Stimulated activated CD8-positive, alpha-beta memory T cell treated with anti-CD3 and anti-CD28 coated beads, Interleukin-15, amount 100 ng/mL, for 4 hours (primary cell): Measurements from ENCODE around the gene SBF2.

Experiments
- DNase-seq, 2 donors: peaks; one replicate each; pipeline ENCODE4 v3.0.0-alpha.2; 2020; ENCODE audit warnings: low read depth in 2 of 2

Gene SBF2

DNA sequence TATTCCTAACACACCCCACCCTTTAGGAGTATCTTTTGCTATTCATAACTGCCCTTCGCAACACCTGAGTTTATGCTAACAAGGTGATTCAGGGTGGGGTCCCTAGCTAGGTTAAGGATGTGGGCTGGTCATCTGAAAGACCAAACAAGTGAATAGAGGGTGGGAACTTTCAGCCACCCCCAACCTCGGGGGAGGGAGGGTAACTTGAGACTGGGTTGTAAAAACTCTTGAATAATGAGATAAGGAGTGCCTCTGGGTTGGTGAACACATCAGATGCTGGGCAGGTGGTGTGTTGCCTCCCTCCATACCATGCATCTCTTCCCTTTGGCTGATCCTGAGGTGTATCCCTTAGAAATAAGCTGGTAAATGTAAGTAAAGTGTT lies 518.6 kb downstream of the SBF2 start:
- no peak for DNase-seq

DNA sequence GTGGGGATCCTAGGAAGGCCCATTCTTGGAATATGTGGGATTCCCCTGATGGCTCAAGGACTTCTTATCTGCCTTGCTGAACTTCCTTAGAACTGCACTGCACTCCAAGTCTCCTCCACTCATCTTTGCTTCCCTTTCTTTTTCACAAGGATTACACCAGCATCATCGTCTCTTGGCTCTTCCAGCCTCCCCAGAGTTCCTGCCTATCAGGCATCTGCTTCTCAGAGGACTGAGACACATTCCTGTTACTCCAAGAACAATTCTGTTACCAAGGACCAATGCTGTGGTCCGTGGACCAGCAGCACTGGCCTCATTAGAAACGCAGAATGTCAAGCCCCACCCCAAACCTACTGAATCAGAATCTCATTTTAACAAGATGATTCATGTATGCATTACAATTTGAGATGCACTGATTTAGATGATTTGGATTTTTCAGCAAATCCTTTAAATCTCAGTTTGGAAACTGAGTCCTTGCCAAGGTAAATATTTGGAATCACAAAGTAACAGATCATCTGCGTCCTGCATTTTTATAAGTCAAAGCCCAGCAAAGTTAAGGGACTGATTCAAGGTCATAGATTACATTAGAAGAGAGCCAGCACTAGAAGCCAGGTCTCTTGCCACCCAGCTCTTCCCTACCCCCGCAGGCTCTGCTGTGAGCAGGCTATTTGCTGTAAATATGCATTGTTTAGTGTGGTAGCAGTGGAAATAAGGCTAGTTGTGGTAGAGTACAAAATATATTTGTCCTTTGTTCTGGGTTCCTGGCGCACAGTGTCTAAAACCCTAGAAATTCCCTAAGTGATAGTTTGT lies 519.2 kb downstream of the SBF2 start:
- no peak for DNase-seq

DNA sequence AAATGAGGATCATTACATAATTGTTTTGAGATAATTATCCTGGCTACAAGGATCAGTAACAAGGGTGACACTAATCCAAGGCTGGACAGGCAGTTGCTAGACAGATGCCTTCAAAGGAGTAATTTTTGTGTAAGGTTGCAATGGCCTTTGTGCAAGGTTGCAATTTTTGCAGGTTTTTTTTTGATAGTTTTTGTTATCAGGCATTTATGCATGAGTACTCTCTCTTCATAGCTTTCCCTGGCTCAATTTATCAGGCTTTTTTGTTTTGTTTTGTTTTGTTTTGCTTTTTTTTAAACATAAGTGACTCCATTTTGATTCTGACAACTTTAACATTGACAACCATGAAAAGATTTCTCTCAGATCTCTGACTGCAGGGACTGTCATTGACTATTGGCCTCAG lies 519.9 kb downstream of the SBF2 start:
- no peak for DNase-seq

DNA sequence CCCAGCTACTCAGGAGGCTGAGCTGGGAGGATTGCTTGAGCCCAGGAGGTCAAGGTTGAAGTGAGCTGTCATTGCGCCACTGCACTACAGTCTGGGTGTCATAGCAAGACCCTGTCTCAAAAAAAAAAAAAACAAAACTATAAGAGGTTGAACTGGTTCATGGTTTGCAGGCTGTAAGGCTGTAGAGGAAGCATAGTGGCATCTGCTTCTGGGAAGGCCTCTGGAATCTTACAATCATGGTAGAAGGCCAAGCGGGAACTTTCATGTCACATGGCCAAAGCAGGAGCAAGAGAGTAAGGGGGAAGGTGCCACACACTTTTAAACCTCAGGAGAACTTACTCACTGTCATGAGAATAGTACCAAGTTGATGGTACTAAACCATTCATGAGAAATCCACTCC lies 520.5 kb downstream of the SBF2 start:
- no peak for DNase-seq

DNA sequence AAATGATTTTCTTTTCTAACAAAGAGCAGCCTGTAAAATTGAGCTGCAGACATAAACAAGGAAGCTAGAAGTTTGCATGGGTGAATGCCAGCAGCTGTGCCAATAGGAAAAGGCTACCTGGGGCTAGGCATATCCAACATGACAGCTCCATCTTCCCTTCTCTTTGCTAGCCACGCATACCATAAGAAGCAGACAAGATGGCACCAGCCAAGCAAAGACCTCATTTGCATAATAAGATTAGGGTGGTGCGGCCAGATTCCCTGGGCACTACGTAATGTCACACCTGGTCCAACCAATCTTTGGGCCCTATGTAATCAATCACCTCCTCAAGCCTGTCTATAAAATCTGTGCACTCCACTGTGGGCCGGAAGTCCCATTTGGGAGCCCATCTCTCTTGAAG lies 521.8 kb downstream of the SBF2 start:
- no peak for DNase-seq

DNA sequence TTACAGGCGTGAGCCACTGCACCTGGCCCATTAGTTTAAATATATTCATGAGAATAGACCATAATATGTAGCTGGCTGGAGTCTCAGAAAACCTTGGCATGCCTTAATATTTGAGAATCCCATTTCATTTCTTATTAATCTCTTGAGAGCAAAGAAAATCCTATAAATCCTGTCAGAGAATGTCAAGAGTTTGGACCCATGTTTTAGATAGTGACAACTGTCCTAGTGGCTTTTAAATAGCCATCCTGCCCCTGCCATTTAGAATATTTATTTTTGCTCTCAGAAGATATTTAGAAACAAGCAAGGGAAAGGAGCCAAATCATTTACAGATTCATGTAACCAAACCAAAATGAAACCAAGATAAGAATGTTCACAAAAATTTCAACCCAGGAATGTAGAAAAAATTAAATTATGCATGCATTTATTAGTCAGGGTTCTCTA lies 522.9 kb downstream of the SBF2 start:
- no peak for DNase-seq

DNA sequence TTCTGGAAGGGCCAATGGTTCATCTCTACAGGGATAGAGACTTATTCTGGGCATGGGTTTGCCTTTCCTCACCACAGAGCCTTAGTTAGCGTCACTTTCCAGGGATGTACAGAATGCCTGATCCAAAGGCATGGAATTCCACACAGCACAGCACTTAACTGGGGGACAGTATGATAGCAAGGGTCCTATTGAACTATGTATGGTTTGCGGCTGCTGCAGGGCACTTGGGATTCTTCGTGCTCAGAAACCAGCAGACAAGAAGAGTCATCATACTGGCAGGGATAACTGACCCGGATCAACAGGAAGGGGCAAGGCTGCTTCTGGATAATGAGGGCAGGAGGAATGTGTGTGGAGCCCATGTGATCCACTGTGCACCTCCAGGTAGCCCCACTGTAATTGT lies 524.4 kb downstream of the SBF2 start:
- no peak for DNase-seq

DNA sequence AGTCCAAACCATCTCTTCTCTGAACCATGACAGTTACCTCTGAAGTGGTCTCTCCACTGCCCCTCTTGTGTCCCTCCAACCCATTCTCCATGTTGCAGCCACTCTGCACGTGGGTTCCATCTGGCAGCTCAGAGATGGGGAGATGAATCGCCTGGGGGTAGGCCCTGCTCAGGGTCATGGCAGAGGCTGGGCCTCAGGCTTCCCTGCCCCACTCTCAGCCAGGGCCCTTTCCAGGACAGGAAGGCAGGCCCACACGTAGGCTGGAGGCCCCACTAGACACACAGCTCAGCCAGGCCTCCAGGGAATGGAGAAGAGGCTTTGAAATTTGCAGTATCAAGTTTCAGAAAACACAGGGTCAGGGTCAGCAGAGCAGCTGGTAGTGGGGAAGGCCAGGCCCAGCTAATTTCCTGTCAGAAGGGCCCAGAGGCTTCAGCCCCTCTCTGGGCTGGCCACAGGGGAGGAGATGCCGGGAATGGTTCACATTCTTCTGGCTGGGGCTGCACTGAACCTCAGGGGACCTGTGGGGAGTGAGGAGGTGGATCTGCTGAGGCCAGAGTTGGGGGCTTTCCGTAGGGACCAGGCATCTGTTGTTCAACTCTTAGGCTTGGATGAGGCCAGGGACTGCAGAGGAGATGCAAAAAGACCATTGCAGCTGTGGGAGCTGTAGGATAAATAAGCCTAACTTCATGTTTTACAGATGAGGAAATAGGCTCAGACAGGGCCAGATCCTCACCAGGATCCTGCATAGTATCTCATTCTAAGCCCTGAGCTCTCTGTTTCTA lies 528.5 kb downstream of the SBF2 start:
- DNase-seq: no peak

DNA sequence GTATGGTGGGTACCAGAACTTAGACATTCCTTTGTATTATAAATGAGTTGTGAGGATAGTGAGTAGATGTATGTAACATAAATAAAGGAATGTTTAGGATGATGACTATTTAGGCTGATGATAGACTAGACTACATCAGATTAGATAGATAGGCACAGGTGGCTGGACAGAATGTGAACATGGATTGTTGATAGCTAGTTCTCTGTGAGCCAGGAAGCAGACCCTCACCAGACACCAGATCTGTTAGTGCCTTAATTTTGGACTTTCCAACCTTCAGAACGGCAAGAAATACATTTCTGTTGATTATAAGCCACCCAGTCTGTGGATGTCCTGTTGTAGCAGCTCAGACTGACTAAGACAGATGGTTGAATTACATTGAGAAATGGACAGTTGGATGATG lies 530.7 kb downstream of the SBF2 start:
- no peak for DNase-seq

DNA sequence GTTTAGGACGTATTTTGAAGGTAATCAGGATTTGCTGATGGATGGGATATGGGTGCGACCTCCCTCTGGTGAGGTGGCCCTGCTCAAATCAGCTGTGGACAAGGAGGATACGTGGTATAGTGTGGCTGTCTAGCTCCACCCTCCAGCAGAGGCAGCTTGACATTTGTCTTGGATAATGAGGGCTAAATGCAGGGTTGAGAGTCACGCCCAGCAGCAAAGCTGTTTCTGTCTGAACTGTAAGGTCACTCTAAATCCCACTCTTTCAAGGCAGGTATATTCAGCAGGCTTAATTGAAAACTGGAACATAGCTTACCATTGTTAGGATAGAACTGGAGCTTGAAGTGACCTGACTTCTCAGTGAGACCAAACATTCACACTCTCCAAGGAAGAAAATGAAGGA lies 531.5 kb downstream of the SBF2 start:
- no peak for DNase-seq

DNA sequence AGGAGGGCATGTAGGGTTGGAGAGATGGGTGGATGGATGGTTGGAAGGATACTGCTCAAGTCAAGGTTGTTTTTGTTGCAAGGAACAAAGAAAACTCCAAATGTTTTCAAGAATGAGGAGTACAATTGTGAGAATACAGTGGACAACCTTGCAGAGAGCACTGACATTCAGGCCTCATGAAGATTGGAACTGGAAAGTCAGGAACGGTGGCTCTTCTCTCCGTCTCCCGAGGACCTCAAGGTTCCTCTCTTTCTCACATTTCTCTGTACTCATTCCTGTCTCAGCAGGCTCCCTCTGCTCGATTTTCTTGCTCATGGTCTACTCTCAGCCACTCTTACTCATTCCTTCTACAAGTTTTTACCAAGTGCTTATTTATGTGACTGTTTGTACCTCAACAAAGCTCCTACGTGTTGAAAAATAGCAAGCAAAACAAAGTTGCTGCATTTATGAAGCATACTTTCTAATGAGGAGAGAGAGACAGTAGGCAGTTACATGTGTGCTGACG lies 532.5 kb downstream of the SBF2 start:
- DNase-seq: no peak

DNA sequence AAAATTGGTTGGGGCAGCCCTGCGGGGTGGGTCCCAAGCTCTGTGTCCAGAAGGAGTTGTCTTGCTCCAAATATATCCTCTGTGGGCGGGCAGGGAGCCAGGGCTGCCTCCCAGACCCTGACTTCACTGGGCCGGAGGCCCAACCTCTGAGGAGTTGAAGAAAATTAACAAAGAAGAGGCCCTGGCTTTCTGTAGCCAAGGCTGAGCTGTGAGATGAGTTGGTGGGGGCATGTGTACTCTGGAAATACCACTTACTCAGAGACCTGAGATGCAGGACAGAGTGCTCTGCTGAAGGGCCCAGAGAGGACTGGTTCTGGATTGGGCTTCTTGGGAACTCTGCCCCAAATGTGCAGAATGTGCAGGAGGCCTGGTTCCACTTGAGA lies 533.8 kb downstream of the SBF2 start:
- DNase-seq: no peak

DNA sequence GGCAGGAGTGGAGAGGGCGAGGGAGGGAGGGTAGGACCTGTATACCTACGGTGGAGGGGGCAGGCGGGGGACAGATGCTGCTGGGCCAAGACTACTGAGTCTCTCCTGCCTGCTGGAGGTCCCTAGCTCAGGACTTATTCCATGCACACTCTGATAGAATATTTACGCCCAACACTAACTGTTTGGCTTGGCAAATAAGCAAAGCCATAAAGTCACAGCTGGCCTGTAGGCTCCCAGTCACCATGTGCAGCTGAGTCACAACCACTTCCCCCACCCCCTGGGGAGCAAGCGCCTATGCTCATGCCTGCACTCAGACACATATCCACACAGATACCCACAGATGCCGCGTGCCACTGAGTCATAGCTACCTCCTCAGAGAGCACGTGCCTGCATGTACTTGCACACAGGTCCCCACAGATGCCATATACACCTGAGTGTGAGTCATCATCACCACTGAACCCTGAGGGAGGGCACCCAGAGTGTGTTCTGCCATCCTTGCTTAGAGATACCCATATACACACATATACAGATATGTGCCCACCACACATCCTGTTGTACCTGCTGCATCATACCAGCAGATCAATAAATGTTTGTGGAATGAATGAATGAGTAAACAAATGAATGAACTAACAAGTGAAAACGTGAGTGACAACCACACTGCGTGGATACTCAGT lies 534.4 kb downstream of the SBF2 start:
- peak; percentile 85 to 98 for DNase-seq

DNA sequence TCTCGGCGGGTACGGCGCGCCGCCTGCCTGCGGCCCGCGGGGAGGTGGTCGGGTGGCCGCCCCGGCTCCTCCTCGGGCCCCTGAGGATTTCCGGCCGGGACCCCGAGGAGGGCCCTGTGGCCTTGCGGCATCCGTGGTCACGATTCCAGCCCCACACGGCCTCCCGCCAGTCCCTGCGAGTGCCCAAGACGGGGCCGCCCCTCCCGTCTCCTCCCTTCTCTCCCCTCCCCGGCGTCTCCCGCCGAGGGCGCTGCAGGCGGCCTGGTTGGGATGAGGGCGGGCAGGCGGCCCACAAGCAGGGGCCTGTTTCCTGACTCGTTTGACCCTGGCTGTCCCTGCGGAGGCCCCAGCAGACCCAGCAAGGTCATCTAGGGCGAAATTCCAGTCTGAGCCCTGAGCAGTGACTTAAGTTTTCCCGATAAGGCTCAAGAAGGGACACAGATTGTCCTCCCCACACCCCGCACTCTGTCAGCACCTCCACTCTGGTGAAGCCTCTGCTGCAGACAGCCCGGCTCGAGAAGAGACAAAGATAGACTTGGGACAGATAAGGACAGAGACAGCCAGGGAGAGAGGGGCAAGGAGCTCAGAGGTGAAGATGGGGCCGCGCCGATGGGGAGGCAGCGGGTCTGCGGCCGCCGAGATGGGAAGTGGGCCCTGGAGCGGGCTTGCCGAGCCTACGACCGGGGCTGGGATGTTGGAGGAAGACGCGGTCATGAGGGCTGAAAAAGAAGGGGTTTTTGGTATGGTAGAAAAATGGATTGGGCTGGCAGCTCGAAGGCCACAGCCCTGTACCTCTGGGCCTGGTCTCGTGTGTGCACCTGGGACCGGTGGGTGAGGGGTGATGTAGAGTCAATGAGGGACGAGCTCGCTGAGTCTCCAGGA lies 535.1 kb downstream of the SBF2 start:
- peak; percentile 17 to 35 for DNase-seq

DNA sequence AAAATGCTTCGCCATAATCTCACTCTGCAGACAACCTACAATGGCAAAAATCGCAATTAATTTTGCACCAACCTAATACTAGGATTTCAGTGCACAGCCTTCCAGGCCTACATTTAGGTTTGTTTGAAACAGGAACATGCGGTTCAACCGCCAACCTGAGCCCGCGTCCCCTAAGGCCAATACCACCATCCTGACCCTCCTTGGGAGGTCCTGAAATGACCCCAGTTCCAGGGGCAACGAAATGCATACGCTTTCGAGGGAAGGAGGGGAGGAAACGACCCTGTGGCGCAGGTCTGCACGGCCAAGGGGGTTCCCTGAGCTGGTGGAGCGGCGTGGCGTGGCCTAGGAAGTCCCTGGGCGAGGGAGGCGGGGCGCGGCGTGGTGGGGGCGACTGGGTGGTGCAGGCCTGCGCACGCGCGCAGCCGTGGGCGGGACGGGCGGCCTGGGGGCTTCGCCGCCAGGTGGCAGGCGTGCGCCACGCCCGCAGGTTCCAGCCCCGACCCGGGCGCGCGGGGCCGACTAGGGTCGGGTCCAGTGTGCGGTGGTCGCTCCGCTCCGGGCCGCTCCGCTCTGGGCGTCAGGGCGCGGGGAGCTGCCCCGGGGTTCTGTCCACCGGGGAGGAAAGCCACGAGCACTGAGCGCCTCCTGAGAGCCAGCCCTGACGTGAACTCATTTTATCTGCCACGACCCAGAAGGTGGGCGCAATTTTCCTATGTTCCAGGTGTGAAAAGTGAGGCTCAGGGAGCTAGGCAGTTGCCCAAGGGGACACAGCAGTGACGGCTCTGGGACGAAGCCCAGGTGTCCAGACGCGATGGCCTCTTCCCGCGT lies 536.0 kb downstream of the SBF2 start:
- peak; percentile 86 to 87 for DNase-seq

DNA sequence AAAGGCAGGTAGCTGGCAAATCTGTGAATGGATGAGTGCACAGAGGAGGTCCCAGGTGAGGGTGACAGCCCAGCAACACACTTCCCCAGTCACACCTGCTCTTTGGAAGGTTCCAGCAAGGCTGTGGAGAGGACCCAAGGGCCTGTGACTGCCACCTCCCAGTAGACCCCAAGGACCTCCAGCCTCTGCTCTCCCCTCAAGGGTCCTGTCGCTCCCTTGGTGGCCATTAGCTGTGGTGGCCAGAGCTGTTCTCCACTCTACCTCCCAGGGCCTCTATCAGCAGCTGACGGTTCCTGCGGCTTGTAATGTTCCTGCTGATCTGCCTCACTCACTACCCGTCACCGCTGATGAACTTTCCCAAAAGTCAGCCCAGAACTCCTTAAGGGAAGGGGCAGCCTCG lies 537.1 kb downstream of the SBF2 start:
- DNase-seq: no peak

DNA sequence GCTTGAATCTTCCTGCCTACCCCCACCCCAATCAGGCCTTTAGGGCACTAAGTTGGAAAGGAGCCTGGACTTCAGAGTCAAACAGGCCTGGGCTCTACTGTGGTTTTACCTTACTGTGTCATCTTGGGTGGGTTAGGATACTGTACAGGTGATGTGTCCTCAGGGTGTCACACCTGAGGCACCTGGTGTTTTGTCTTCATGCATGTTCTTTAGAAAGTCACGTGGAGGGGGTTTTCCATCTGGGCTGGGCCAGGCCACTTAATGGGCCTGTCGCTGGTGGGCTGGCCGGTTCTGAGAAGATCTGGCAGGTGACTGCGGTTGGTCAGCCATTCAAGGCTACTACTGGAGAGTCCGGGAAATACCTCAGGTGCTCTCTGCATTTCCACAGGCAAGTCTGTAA lies 537.6 kb downstream of the SBF2 start:
- DNase-seq: no peak

DNA sequence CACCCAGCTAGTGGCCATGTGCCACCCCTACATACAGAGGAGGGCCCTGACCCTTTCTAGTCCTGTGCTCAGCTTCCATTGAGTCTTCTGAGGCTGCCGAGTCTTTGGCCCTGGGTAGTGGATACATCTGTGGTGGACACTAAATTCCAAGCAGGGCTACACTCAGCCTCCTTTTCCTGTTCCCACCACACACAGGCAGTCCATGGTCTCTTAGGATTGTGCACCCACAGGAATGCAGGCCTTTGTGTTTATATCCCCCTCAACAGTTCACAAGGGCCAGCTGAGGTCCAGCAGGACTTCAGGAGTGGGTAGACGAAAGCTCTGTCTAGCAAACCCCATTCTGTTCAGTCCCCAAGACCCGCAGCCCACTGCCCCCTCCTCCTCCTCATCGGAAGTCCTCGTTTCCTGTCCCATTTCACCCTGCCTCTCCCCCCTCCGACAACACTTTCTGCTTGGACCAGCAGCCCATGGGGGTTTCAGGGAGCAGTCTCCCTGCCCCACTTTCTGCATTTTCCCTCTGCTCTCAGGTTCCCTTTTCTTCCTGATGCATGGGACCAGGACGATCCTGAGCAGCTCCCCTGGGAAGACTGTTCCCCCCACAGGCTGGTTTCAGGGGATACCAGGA lies 538.3 kb downstream of the SBF2 start:
- no peak for DNase-seq

DNA sequence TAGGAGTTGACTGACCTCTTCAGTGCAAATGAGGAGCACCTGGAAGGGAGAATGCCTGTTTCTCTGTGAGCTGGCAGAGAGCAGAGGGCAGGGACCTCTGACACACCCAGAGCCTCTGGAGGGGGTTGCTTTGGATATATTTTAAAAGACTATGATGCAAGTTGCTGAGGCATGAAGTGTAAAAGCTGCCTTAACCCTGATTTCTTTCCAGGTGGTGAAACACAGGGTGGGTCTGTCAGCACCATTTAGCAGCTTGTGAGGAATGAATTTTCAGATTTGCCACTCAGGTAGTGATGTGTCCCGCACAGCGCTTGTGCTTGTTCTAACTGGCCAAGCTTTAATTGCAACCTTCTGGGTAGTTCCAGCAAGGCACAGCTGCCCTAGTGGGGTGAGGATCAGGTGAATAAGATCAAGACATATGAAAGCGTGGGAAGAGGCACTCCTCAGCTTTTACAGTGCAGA lies 540.0 kb downstream of the SBF2 start:
- DNase-seq: no peak

DNA sequence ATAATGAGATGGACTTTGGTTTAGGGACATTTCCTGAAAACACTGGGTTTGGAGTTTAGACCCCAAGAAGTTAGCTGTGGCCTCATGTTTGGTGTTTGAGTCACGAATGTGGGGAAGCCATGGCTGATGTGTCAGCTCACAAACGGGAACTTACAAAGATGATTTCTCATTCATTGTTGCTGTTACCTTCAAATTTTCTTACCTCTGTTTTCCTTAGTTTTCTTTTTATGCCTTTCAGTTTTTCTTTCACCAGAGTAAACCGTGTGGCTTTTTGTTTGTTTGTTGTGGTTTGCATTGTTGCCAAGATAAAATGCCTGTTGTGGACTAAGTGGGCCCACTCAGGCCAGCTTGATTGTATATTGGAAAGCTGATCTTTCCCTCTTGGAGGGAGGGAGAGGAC lies 541.0 kb downstream of the SBF2 start:
- DNase-seq: no peak
